GM19397 (cell line): ENCODE measurements around the gene FANCD2OS.
"Not testable (repeated sequence)": the region's sequence is repeated elsewhere in the genome, so short reads cannot be mapped to it uniquely, and the experiment has no call there.

Experiments used
- ATAC-seq: cut with Tn5 transposase; IDR thresholded peaks from one replicate; pipeline ENCODE4 v1.9.1; 2021; ENCODE audit warnings: mild to moderate bottlenecking, moderate library complexity; ENCODE audit not compliant: unreplicated experiment

The FANCD2OS gene, protein sequence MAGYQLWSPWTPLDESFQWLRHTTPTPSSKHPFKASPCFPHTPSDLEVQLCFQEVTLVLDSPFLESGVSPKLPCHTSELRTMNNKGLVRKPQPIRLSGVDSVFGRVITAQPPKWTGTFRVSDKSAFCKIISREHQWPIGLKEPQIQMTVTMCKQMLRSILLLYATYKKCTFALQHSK

DNA sequence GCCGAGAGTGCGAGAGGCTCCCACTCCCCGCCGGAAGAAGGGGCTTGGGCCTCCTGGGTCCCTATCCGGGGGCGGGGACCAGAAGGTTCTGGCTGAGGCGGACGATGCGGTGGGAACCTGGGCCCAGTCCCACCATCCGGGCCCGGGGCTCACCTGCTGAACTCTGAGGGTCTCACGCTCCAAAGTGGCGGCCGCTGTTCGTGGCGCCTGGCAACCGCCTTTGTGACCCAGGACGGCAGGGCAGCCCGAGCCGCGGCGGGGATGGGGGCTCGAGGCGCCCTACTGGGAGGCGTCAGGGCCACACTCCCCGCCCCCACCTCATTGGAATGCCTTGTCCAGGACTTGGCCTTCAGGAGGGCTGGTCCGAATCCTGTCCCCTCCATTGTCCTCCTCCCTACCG, at the start of gene FANCD2OS:
FANCD2OS (minus strand) TSS at position 165 of the 400 bp plus-strand sequence. CDS start 3,481 bp downstream, outside the sequence.
- ATAC-seq = no peak

DNA sequence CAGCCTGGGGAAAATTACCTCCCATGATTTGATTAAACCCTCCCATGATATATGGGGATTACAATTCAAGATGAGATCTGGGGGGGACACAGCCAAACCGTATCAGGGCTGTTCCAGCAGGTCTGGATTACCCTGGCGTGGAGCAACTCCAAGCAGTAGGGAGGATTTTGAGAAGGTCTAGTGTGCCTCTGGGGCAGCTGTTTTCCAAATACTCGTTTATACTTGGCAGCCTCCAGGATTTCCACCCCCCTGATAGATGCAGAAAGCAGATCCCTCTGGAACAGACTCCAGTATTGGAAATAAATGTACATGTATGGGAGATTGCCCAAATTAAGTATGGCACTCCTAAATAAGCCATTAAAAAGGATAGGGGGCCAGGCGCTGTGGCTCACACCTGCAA, 49.0 kb upstream of the FANCD2OS start:
- ATAC-seq = no peak

DNA sequence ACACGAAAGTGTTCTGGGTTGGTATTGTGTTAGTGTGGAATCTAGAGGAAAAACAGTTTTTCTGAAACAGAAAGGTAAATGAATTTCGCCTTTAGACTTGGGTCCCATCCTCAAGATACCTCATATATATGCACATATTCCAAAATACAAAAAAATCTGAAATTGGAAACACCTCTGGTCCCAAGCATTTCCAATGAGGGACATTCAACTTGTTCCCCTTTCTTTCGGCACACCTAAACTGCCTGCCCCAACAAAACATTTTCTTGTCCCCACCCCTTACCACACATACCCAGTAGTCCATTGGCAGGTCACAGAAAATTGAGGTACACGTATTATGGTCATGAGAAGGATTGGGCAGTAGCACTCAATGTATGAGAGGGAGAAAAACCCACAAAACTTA, 47.6 kb upstream of the FANCD2OS start:
- ATAC-seq = no peak

DNA sequence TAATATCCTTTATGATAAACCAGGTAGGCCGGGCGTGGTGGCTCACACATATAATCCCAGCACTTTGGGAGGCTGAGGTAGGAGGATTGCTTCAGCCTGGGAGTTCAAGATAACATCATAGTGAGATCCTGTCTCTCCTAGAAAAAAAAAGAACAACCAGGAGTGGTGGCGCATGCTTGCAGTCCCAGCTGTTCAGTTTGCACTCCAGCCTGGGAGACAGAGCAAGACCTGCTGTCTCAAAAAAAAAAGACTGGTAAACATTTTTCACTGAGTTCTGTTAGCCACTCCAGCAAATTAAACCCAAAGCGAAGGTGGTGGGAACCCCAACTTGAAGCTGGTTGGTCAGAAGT, 47.0 kb upstream of the FANCD2OS start:
- no peak for ATAC-seq

DNA sequence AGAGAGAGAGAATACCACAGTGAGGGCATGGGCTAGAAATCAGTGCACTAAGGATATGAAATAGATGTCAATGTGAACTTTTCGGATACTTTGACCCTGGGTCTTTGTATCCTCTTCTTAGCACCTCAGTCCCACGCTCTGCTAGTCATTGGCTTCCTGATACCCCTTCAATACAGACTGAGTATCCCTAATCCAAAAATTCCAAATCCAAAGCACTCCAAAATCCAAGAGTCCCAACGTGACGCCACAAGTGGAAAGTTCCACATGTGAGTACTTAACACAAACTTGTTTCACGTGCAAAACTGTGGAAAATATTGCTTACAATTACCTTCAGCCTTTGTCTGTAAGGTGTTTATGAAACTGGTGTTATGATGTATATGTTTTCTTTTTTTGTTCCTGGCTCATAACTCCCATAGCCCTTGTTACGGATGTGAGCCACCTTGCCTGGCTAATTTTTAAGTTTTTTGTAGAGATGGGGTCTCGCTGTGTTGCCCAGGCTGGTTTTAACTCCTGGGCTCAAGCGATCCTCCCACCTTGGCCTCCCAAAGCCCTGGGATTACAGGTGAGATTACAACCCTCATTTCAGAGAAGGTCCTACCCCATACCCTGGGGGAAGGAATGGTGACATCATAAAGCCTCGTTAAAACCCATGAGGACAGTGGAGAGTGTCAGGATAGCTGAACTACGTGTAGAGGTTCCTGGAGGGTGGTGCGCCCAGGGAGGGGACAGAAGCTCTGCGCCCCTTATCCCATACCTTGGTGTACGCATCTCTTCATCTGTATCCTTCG, 46.5 kb upstream of the FANCD2OS start:
- ATAC-seq = no peak

DNA sequence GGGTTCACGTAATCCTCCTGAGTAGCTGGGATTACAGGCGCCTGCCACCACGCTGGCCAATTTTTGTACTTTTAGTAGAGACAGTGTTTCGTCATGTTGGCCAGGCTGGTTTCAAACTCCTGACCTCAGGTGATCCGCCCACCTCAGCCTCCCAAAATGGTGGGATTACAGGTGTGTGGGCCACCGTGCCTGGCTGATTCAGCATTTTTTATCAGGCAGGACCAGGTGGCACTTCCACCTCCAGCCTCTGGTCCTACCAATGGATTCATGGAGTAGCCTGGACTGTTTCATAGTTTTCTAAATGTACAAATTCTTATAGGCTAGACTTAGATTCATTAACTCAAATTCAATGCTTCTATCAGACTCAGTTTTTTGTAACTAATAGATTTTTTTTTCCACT, 42.9 kb upstream of the FANCD2OS start:
- no peak for ATAC-seq

DNA sequence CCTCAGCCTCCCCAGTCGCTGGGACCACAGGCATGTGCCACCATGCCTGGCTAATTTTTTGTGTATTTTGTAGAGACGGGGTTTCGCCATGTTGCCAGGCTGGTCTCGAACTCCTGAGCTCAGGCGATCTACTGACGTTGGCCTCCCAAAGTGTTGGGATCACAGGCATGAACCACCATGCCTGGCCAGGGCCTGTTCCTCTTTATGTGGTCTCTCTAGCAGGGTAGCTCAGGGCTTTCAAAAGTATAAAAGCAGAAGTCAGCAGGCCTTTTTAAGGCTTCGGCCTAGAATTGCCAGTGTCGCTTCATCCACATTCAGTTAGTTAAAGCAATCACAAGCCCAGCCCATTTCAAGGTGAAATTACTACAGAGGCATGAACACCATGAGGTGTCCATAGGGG, 41.2 kb upstream of the FANCD2OS start:
- no peak for ATAC-seq

DNA sequence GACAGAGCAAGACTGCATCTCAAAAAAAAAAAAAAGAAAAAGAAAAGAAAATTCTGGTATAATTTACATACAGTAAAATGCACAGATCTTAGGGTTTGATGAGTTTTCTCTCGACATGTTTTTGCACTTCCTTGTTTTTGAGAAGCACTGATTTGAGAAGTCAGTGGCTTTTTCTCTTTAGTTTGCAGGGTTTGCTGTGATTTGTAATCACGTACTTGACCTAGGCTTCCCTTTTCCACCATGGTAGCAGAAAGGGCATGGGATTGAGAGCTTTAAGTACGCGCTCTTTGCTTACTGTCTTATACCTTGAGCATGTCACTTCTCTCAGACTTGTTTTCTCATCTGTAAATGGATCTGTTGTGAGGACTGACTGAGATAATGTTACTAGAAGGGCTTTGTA, 37.6 kb upstream of the FANCD2OS start:
- ATAC-seq = no peak

DNA sequence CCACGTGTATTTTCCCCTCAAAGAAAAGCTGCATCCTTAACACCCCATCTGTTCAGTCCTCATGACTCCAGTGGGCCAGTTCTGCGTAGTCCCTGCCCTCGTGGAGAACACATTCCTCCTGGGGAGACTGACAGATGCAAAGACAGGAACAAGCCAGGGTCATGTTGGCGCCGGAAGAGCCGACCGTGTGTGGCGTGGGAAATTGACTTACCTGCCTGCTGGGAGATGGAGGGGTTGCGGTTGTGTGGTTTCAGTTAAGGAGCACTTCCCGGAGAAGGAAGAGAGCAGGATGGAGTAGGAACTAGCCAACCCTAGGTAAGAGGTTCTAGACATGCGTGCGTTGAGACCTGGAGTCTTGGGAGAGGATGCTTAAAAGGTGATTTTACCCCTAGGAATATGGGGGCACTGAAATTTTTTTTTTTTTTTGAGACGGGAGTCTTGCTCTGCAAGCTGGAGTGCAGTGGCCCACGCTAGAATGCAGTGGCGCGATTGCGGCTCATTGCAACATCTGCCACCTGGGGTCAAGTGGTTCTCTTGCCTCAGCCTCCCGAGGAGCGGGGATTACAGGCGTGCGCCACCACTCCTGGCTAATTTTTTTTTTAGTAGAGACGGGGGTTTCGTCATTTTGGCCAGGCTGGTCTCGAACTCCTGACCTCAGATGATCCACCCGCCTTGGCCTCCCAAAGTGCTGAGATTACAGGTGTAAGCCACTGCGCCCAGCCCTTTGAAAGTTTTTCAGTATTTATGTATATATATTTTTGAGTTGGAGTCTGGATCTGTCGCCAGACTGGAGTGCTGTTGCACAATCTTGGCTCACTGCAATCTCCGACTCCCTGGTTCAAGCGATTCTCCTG, 34.9 kb upstream of the FANCD2OS start:
- ATAC-seq = no peak

DNA sequence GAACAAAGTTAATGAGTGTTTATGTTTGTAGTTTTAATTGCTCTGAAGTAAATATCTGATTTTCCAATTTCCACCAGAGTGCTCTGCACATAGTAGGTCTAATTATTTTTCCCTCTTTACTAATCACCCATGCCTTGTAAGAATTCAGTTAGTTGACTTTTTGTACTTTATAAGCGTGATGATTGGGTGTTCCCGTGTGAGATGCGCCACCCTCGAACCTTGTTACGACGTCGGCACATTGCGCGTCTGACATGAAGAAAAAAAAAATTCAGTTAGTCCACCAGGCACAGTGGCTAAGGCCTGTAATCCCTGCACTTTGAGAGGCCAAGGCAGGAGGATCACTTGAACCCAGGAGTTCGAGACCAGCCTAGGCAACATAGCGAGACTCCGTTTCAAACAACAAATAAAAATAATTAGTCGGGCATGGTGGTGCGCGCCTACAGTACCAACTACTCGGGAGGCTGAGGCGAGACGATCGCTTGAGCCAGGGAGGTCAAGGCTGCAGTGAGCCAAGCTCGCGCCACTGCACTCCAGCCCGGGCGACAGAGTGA, 33.0 kb upstream of the FANCD2OS start:
- ATAC-seq = no peak

DNA sequence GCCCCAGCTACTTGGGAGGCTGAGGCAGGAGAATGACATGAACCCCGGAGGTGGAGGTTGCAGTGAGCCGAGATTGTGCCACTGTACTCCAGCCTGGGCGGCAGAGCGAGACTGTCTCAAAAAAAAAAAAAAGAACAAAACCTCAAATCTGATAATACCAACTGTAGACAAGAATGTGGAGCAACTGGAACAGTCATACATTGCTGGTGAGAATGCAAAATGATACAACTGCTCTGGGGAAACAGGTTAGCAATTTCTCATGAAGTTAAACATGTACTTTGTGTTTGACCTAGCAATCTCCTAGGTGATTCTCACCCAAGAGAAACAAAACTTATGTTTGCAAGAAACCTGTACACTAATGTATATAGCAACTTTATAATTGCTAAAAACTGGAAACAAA, 29.1 kb upstream of the FANCD2OS start:
- ATAC-seq = no peak

DNA sequence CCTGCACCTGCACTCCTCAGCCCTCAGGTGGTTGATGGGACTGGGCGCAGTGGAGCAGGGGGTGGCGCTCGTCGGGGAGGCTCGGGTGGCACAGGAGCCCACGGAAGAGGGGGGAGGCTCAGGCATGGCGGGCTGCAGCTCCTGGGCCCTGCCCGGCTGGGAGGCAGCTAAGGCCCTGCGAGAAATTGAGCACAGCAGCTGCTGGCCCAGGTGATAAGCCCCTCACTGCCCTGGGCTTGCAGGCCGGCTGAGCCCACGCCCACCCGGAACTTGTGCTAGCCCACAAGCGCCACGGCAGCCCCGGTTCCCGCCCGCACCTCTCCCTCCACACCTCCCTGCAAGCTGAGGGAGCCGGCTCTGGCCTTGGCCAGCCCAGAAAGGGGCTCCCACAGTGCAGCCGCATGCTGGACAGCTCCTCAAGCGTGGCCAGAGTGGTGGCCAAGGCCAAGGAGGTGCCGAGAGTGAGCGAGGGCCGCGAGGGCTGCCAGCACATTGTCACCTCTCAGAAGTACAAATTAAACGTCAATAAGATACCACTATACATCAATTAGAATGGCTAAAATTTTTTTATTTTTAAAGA, 28.5 kb upstream of the FANCD2OS start:
- ATAC-seq = no peak

DNA sequence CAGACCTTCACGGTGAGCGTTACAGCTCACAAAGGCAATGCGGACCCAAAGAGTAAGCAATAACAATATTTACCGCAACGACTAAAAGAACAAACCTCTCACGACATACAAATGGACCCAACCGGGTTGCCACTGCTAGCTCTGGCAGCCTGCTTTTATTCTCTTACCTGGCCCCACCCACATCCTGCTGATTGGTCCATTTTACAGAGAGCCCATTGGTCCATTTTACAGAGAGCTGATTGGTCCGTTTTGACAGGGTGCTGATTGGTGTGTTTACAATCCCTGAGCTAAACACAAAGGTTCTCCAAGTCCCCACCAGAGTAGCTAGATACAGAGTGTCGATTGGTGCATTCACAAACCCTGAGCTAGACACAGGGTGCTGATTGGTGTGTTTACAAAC, 27.8 kb upstream of the FANCD2OS start:
- ATAC-seq = not testable (repeated sequence)

DNA sequence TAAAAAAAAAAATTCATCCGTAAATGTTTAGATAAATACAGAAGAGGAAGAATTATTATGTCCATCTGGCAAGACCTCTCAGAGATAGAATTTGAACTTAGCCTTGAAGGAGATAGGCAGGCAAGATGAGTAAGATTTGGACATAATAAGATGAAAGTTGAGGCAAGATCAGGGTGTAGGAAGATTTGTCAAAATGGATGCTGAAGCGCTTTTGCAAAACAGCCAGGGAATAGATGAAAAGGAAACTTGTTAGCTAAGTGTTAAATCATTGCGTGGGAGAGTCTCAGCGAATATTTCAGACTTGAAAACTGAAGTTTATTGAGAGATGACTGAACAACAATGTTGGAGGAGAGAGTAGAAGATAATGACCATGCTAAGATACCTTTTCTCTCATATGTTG, 14.7 kb upstream of the FANCD2OS start:
- no peak for ATAC-seq

DNA sequence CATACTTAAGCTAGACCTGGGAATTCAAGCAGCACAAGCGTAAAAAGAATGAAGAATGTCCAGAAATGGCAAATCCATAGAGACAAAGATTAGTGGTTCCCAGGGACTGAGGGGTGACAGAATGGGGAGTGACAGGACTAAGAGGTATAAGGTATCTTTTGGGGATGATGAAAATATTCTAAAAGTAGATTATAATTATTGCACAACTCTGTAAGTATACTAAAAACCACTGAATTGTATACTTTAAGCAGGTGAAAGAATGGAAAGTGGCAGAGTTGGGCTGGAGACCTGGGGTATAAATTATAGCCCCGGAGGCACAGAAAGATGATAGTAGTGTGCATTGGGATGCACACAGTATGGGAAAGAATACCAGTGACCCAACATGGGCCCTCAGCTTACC, 13.0 kb upstream of the FANCD2OS start:
- no peak for ATAC-seq

DNA sequence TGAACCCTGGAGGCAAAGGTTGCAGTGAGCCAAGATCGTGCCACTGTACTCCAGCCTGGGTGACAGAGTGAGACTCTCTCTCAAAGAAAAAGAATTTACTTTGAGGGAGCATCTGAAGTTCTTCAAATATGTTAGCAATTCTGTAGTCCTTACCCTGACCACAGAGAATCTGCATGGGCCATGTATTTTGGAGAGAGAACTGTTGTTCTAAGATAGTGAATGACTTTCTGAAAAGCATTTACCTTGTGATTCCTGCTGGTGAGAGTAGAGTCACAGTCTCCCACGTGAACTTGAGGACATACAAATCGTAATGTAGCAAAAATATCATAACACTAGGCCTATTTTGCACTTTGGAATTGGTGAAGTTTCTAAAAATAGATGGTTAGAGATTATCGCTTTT, 11.3 kb upstream of the FANCD2OS start:
- no peak for ATAC-seq

DNA sequence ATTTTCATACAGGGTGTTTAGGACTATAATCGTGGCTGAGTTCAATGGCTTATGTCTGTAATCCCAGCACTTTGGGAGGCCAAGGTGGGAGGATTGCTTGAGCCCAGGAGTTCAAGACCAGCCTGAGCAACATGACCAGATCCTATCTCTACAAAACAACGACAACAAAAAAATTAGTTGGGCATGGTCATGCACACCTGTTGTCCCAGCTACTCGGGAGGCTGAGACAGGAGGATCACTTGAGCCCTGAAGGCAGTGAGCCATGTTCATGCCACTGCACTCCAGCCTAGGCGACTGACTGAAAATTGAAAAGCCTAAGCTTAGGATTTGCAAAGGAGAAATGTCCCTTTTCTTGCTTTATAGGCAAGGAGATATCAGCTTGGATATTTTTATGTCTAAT, 8.9 kb upstream of the FANCD2OS start:
- no peak for ATAC-seq

DNA sequence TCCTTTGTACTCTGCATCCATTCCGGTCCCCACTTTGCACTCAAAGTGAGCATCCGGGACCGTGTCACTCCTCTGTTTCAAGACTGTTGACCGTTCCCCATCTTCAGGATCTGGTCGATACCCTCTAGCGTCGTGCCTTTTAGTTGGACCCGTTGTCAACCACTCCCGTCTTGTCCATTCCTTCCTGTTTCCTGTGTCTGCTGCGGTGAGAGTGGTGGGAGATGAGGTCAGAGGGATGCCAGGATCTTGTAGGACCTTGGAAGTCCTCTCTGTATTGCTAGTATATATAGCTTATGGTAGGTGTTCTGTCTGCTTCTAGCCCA, 8.0 kb upstream of the FANCD2OS start:
- peak; percentile 16 for ATAC-seq

DNA sequence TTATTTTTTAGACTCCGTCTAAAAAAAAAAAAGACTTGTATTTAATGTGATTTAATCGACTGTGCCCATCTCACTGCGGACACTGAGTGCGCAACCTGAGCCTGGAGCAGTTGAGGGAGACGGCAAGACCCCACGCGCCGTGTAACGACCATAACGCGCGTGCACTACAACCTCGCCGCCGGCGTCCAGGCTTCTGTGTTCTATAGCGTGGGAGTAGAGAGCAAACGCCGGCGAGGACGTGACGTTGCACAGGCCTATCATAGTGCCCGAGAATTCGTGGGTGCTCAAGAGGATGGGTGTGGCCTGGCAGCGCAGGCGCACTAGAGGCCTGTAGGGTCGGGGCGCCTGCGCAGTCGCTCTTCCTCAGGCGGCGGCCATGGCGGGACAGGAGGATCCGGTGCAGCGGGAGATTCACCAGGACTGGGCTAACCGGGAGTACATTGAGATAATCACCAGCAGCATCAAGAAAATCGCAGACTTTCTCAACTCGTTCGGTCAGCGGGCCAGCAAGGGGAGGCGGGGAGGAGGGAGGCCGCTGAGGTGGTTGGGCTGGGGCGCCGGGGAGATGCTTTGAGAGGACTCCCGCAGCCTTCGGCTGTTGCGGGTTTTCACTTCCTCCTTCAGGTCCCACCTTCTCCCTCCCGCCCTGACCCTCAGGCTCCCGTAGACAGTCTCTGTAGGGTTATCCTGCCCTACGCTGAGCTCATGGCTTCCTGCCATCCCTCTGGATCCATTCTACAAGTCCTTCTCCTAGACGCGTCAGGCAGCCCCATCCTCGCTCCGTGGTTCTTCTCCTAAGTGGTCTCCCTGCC, 7.5 kb upstream of the FANCD2OS start, which contains the start of gene BRK1:
BRK1 (plus strand) TSS at position 350 of the 812 bp plus-strand sequence; CDS start at position 377, 27 bp downstream.
- peak; percentile 92 for ATAC-seq

DNA sequence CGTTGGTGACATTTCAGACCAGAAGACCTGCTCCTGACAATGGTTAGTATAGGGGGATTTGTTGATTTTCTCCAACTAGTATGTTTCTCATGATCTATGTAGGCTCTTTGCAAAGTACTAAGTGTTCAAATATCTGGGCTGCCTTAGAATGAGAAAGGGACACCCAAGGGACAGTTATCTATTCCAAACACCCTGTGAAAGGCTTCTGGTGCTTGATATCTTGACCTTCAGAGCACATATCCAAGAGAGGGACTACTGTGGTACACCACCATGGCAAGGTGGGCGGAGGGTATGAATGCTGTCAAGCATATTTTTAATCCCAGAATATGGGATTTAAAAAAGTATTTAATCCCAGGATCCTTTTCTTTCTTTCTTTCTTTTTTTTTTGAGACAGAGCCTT, 1.1 kb downstream of the FANCD2OS start:
- no peak for ATAC-seq
